Mammary epithelial cell (primary cell): ENCODE data around the gene ZNF609.

Experiments
- EZH2 ChIP-seq: IDR thresholded peaks from 2 replicates; pipeline ENCODE4 v1.6.1; 2012; ENCODE audit warnings: low read length, inconsistent platforms, borderline replicate concordance
- TF ChIP-seq, protein P1 (sequence below), 2 donors: IDR thresholded peaks in 1 of 2; conservative IDR thresholded peaks in 1 of 2; 2 replicates each; pipeline ENCODE4 v1.5.1; 2011 to 2012; ENCODE audit warnings: inconsistent platforms in 2 of 2, low read length in 2 of 2, mild to moderate bottlenecking in 2 of 2, control low read depth in 1 of 2, low read depth in 1 of 2; ENCODE audit not compliant: insufficient read depth in 1 of 2; ENCODE audit errors: extremely low read depth in 1 of 2

DNA sequence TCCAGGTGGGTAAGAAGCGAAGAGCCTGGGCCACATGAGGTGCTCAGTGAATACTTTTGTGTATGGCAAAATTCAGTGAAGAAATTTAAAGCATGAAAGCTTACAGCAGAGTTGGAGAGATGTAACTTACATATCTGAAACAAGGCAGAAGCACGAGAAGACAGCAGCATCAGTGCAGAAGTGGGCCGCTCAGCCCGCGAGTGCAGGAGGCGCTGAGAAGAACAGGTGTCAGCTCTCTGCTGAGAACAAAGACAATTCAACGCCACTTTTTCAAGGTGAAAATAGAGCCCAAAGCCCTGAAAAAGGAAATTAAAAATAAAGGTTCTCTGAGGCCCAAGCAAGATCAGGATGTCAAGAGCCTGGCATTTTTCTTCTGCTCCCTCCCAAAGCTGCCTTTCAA lies 256.8 kb downstream of the ZNF609 start:
- TF ChIP-seq, protein P1, sequence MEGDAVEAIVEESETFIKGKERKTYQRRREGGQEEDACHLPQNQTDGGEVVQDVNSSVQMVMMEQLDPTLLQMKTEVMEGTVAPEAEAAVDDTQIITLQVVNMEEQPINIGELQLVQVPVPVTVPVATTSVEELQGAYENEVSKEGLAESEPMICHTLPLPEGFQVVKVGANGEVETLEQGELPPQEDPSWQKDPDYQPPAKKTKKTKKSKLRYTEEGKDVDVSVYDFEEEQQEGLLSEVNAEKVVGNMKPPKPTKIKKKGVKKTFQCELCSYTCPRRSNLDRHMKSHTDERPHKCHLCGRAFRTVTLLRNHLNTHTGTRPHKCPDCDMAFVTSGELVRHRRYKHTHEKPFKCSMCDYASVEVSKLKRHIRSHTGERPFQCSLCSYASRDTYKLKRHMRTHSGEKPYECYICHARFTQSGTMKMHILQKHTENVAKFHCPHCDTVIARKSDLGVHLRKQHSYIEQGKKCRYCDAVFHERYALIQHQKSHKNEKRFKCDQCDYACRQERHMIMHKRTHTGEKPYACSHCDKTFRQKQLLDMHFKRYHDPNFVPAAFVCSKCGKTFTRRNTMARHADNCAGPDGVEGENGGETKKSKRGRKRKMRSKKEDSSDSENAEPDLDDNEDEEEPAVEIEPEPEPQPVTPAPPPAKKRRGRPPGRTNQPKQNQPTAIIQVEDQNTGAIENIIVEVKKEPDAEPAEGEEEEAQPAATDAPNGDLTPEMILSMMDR (conservative IDR thresholded peaks at IDR 0.05 in 1 of 2, IDR thresholded peaks at IDR 0.05 in 1 of 2; ENCODE audit: extremely low read depth in 1 of 2, insufficient read depth in 1 of 2, low read depth in 1 of 2, low read length in 2 of 2): no peak
- TF ChIP-seq EZH2: no peak
